D721Med (cell line): ENCODE results near the gene PFAS.

Source experiments
- DNase-seq: peaks from one replicate; pipeline ENCODE4 v3.0.0; 2011; ENCODE audit warnings: low spot score; ENCODE audit not compliant: insufficient read length
- FAIRE-seq: peaks from 2 replicates; lab custom pipeline; 2011; peaks lifted over from hg19 to GRCh38; lab: Jason Lieb, UNC
- CTCF ChIP-seq: IDR thresholded peaks from 2 replicates; pipeline ENCODE4 v1.5.1; 2012; ENCODE audit warnings: mild to moderate bottlenecking, control low read depth; ENCODE audit not compliant: insufficient read depth; ENCODE audit errors: missing control alignments

PFAS gene

GRCh38 chr17:8311131-8311790 is 62.2 kb downstream of the PFAS start:
- FAIRE-seq (no peak), DNase-seq (no peak)
- no peak for TF ChIP-seq CTCF

- no peak for DNase-seq
- no peak for TF ChIP-seq CTCF
- FAIRE-seq: no peak
These were observed 63.2 kb downstream of the PFAS start for GRCh38 chr17:8312251-8312650.

GRCh38 chr17:8312726-8313600 is 63.9 kb downstream of the PFAS start:
- no peak for TF ChIP-seq CTCF
- DNase-seq: no peak
- FAIRE-seq: no peak

- DNase-seq (no peak), FAIRE-seq (no peak)
- no peak for TF ChIP-seq CTCF
These were observed 66.0 kb downstream of the PFAS start for GRCh38 chr17:8314797-8315763.

- TF ChIP-seq CTCF: no peak
- FAIRE-seq (no peak), DNase-seq (no peak)
These were observed 66.7 kb downstream of the PFAS start for GRCh38 chr17:8315764-8316217.

GRCh38 chr17:8318010-8318935 is 69.2 kb downstream of the PFAS start:
- DNase-seq (no peak), FAIRE-seq (no peak)
- TF ChIP-seq CTCF: no peak
